Activated effector memory CD4-positive, alpha-beta T cell treated with anti-CD3 and anti-CD28 coated beads, Interleukin-2, amount 50 U/mL, for 16 hours (primary cell): Measurements from ENCODE around the gene LZTS2.

ENCODE experiments used
- DNase-seq: peaks from one replicate; pipeline ENCODE4 v3.0.0-alpha.2; 2020

Gene LZTS2

DNA sequence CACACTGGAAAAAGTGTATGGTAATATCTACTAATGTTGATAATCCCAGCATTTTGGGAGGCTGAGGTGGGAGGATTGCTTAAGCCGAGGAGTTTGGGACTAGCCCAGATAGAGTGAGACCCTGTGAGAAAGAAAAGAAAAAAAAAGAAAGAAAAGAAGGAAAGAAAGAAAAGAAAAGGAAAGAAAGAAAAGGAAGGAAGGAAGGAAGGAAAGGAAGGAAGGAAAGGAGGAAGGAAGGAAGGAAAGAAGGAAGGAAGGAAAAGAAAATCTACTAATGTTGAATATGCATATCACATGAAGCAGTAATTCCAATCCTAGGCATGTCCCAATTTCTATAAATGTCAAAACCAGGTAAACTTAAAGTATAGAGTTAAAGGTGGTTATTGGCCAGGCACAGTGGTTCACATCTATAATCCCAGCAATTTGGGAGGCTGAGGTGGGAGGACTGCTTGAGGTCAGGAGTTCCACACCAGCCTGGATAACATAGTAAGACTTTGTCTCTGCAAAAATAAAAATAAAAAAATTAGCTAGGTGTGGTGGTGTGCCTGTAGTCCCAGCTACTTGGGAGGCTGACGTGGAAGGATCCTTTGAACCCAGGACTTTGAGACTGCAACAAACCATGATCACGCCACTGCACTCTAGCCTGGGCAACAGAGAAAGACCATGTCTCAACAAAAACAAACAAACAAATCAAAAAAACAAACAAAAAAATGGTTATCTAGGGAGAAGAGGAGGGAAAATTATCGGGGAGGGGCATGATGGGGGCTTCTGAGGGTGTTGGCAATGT is 57.0 kb downstream of the LZTS2 start:
- DNase-seq: no peak
